Tongue (tissue), 2 donors: ENCODE data around the gene QRFP. TPM values are rescaled to one million over a fixed set of nuclear protein-coding genes. Genes with fewer than 3 reads are reported as not detected.

Experiments used
- DNase-seq: peaks from one replicate; pipeline ENCODE4 v3.0.0-alpha.2; 2015
- total RNA-seq: library from RNA; depleted of rRNA; stranded (reverse); fragments of >200 nt; gene quantifications from one replicate; pipeline ENCODE4 v1.2.3, GENCODE V29; 2014

The QRFP gene
- total RNA-seq, 1 donor from 2014 or later = not detected

GRCh38 chr9:130871395-130872062, 25.1 kb downstream of the QRFP start:
- DNase-seq = no peak

DNA sequence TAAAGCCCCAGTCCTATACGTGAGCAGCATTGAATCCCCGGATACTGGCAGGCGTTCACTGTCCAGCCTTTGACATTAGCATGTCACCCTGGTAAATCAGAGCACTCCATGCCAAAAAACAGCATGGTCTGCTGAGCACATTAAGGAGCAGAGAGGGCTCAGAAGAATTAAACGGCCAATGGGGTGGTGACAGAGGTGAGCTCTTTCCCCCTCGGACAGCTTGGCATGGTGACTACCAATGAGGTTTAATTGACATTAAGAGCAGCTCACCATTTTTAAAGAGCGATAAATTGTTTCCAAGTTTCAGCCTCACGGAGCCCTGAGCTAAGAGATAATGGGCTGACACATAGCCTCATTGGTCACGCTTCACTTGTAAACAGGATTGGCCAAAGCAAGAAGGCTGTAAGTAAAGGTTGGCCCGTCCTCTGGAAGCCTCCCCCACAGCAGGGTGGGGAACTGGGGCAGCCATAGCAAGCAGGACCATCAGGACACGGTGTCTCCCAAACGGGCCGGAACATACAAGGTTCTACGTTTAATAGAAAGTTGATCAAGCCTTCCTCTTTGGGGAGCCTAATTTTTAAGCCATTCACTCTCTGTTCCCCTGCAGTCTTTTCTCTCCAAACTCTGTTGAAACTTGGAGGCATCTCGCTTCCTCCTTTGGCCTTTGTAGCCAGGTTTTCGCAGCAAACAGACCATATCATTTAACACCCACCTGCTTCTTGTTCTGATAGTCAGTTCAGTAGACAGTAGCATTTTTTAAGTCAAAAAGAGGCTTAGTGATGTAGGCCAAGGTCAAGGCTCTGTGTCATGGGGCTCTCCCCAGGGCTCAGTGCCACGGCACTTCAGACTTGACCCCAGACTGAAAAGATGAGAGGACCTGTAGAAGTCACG, 25.9 kb downstream of the QRFP start:
- DNase-seq = no peak

DNA sequence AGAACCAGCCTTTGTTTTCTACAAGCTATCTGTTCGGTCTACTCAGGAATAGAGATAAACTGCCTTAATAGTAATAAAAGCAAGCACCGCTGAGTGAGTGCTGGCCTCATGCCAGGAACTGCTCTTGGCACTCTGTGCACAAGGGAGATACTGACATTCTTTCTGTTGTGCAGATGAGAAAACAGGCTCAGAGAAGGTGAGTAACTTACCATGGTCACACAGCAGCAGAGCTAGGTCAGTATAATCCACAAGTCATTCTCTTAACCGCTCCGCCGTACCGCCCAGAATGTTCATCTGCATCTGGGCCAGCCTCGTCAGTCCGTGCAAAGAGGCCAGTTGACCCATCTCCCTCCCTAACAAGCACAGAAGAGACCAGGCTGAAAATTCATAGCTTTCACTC, 27.4 kb downstream of the QRFP start:
- peak; percentile 23 for DNase-seq

DNA sequence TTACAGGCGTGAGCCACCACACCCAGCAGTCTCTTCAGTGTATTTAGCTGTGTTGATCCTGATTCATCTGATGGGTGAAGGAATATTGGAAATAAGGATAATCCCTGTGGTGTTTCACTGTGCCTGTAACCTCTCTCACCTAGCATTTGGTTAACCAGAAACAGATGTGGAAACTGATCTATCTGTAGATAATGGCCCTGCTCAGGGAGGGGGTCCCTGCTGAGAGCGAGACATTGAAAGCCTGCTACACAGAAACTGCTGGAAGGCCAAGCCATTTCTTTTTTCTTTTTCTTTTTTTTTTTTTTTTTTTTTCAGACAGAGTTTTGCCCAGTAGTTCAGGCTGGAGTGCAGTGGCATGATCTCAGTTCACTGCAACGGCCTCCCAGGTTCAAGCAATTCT, 28.4 kb downstream of the QRFP start:
- no peak for DNase-seq

GRCh38 chr9:130867556-130867955, 29.1 kb downstream of the QRFP start:
- DNase-seq = no peak

DNA sequence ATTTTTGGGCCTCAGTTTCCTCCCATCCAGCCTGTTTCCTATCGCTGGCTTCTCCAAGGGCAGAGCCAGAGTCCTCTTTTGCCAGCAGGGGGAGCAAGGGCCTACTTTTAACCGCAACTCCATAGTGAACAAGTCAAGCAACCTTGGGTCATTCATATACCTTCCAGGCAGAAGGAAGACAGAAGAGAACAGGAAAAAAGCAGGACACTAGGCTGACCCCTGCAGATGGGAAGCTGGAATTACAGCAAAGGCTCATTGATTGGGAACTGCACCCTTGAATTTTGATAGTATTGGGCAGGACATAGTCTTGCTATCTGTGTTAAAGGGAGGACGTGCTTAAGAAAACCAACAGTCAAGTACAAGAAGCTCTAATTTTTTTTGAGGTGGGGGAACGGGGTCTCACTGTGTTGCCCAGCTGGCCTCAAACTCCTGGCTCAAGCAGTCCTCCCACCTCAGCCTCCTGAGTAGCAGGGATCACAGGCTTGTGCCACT, 30.1 kb downstream of the QRFP start:
- DNase-seq = peak; percentile 89

- no peak for DNase-seq
Observed at GRCh38 chr9:130865921-130866320, 30.7 kb downstream of the QRFP start.

DNA sequence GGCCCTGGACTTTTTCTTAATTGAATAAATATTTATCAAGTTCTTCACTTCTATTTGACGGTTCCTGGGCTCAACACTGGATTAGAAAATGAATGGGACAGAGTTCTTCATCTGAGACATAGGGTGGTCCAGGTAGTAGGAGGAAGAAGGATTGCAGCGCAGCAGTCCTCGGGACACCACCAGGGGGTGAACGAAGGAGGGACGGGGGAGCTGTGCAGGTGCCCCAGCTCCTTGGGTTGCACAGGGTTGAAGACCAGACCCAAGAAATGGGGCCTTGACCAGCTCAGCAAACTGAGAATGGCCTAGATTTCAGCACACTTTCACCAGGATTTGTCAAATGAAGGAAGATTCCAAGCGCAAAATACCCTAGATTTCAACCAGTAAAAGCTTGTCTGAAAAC, 32.1 kb downstream of the QRFP start:
- no peak for DNase-seq

DNA sequence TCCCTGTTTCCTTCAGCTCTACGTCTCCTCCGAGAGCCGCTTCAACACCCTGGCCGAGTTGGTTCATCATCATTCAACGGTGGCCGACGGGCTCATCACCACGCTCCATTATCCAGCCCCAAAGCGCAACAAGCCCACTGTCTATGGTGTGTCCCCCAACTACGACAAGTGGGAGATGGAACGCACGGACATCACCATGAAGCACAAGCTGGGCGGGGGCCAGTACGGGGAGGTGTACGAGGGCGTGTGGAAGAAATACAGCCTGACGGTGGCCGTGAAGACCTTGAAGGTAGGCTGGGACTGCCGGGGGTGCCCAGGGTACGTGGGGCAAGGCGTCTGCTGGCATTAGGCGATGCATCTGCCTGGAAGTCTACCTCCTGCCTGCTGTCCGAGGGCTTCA, 33.9 kb downstream of the QRFP start:
- no peak for DNase-seq

GRCh38 chr9:130862217-130862616, 34.4 kb downstream of the QRFP start:
- no peak for DNase-seq

- no peak for DNase-seq
Observed at GRCh38 chr9:130861372-130862180, 35.0 kb downstream of the QRFP start.

DNA sequence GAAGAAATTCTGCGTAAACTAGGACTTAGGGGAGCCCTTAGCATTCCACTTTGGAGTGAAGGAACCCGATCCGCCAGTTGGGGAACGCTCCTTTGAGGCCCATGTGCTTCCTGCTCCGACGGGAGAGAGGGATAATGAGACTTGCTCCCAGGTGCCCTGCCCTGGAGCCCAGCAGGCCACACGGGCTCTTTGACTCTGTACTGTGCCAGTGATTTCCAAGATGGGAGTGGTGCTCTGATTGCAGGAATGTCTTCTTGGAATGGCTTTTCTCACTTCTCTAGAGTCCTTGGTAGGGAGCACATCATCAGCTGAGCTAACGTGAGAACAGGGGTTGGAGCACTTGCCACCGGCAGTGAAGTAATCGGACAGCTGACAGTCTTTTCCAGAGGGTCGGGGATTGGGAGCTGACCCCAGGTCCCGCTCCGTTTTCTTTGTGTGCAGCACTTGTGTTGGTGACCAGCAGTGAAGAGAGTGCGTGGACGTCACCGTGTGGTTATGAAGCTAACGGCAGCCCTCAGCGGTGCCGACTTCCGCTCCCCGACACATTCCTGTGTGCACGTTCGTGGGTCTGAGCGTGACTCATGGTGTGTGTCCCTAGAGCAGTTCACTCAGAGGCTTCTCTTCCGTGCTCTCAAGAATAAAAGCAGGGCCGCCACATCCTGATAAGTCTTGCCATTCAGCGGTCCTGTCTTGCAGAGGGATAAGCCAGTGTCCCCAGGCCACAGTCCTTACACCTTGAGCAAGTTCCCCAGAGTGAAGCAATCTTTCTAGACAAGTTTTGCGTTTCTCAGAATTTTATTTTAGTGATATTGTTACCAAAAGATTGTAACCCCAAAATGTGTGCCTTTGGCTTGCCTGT, 35.9 kb downstream of the QRFP start:
- DNase-seq = peak; percentile 87

- DNase-seq = peak; percentile 53
Observed at GRCh38 chr9:130858739-130859705, 37.6 kb downstream of the QRFP start.

- DNase-seq = peak; percentile 38
Observed at GRCh38 chr9:130857864-130858738, 38.5 kb downstream of the QRFP start.

- DNase-seq = no peak
Observed at GRCh38 chr9:130856474-130856873, 40.1 kb downstream of the QRFP start.

DNA sequence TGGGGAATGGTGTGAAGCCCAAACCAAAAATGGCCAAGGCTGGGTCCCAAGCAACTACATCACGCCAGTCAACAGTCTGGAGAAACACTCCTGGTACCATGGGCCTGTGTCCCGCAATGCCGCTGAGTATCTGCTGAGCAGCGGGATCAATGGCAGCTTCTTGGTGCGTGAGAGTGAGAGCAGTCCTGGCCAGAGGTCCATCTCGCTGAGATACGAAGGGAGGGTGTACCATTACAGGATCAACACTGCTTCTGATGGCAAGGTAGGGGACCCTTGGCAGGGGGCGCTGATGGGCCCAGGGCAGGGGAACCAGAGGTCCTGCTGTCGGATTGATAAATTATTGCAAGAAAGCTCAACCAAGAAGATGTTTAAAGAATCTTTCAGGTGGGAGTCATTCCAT, 41.8 kb downstream of the QRFP start:
- DNase-seq = no peak

GRCh38 chr9:130854092-130854491, 42.5 kb downstream of the QRFP start:
- DNase-seq = no peak

DNA sequence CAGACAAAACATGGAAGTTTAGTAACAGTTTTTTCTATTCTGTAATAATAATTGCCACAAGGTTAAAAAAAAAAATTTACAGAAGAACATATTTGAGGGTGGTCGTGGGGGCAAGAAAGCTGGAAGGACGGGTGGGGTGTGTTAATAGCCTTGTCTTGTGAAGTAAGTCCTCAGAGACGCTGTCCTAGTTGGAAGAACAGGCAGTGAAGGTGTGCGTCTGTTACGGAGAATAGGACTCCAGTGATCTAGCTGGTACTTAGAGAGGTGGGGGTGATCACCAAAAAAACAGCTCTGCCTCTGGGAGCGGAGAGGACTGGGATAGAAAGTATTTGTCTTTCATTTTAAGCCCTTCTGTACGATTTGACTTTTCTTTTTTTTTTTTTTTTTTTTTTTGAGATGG, 43.8 kb downstream of the QRFP start:
- DNase-seq = no peak

DNA sequence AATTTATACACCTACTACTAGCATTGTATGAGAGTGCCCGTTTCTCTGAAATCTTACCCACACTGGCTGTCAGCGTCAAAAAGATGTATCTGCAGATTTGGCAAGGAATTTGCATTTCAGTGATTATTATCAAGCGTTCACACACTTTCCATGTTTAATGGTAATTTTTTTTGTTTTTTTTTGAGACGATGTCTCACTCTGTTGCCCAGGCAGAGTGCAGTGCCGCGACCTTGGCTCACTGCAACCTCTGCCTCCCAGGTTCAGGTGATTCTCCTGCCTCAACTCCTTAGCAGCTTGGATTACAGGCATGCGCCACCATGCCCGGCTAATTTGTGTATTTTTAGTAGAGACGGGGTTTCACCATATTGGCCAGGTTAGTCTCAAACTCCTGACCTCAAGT, 47.3 kb downstream of the QRFP start:
- DNase-seq = no peak
